Eye (tissue), 1 donor: ENCODE measurements around the gene SLC15A5.
A peak's percentile ranks its signal among the peaks of the same experiment; 100 is the strongest.

Source experiments
- DNase-seq: peaks from one replicate; pipeline ENCODE4 v3.0.0-alpha.2; 2015

SLC15A5 gene, protein sequence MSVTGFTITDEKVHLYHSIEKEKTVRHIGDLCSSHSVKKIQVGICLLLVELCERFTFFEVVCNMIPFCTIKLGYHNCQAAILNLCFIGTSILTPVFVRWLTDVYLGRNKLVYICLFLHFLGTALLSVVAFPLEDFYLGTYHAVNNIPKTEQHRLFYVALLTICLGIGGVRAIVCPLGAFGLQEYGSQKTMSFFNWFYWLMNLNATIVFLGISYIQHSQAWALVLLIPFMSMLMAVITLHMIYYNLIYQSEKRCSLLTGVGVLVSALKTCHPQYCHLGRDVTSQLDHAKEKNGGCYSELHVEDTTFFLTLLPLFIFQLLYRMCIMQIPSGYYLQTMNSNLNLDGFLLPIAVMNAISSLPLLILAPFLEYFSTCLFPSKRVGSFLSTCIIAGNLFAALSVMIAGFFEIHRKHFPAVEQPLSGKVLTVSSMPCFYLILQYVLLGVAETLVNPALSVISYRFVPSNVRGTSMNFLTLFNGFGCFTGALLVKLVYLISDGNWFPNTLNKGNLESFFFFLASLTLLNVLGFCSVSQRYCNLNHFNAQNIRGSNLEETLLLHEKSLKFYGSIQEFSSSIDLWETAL

DNA sequence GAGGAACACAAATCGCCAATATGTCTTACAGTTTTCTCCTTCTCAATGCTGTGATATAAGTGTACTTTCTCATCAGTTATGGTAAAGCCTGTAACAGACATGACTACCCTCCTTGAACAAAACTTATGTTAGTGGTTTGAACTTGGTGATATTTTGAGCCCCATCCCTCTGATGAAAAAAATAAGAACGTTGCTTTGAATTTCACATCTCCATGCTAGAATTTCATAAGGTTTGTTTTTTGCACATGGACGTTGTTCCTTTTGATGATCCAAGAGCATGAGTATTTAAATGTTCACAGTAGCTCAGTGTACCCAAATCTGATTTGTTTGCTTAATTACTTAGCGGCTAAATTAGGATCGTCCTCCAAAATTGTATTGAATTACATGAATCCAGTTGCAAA lies at the start of gene SLC15A5:
SLC15A5 (minus strand) TSS at position 101 of the 400 bp plus-strand sequence; CDS start at position 101, 0 bp downstream.
- DNase-seq: no peak

DNA sequence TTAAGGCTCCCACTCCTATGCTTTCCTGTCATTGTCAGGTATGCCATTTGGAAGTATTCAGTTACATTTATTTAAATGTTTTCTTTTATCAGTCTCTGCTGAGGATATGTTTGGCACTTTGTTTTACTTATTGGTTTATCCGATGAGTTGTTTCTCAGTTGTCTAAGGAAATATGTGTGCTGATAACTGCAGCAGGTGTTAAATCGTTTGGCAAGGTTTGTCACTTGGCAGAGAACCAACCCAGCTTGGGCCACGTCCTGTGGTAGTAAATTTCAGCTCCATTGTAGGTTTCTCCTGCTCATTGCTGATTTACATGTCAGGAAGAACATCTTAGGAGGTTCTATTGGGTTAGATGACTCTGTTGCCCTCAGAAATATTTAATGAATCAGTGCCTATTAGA lies 47.9 kb upstream of the SLC15A5 start:
- DNase-seq: no peak

DNA sequence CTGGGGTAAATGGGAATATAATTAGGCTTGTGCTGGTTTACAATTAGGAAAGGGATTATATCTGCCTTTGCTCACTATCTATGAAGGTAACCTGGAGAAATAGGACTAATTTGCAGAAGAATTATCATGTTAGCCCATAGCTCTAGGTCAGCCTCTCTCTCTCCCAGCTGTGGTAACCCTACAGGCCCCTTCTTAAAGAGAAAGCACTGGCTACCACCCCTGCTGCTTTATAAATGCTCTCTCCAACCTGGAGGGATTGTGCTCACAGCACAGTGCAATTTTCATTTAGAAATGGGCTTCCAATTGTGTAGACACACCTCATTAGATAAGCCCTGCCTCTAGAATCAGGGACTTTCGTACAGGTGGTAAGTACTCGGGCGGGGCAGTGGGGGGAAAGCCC lies 47.3 kb upstream of the SLC15A5 start:
- no peak for DNase-seq

DNA sequence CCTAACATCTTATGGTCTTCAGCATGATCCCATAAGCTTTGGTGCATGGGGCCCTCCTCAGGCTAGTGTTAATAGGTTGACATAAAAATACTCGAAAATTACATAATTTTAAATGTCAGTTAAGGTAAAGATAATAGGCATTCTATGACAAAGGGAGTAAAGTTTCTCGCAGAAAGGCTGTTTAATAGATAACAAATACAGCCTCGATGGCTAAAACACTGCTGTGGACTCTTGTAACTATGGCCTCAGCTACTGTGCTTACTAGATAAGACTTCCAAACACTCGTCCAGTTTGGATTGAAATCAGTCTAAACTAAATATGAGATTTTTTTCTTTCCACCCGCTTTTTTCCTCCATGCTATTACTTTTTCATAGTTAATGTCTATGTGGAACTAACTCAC lies 46.8 kb upstream of the SLC15A5 start:
- DNase-seq: no peak

DNA sequence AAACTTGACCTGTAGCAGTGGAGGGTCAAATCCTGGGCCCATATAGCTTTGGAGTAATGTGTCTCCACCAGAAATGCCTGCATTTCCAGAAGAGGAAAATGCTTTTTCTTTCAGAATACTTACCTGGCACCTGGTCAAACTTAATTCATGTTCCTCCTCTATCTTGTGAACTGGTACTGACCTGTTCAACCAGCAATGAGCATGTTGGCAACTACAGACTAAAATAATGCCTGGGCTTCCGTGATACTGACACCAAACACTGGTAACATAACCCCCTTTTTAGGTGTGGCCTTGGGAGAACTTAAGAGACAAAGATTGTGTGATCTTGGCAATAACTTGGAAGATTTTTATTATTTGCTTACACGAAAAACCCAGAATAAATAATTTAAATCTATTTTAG lies 46.2 kb upstream of the SLC15A5 start:
- no peak for DNase-seq

DNA sequence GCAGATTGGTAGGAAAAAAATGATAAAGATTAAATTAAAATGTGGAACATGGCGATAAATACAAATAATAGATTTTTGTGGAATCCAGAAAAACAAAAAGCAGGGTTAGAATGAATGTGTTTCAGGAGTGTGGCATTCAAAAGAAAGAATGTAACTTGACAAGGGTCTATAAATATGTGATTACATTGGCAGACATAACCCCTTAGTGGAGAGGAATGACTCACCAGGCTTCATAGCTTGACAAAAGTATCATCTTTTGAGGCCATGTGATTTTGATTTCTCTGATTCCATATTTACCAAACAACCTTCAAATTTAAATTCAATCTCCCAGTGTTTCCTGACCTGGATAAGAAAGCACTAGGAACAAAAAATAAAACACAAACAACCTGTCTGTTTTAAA lies 45.5 kb upstream of the SLC15A5 start:
- DNase-seq: no peak

DNA sequence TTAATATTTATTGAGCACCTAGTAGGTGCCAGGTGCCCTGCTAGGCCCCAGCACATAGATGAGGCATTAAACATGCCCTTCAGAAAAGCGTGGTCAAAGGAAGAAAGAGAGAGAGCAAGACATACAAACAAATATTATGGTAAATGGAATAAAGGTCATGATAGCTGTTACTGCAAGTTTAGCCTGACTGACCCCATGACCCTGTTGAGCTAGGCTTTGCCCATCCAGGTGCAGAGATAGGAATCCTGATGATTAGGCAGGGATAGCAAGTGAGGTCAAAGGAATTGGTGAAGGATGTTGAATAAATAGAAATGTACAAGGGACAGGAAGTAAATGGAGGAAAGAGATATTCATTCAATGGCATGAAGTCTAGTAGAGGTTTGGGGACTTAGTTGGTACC lies 33.4 kb upstream of the SLC15A5 start:
- DNase-seq: no peak

DNA sequence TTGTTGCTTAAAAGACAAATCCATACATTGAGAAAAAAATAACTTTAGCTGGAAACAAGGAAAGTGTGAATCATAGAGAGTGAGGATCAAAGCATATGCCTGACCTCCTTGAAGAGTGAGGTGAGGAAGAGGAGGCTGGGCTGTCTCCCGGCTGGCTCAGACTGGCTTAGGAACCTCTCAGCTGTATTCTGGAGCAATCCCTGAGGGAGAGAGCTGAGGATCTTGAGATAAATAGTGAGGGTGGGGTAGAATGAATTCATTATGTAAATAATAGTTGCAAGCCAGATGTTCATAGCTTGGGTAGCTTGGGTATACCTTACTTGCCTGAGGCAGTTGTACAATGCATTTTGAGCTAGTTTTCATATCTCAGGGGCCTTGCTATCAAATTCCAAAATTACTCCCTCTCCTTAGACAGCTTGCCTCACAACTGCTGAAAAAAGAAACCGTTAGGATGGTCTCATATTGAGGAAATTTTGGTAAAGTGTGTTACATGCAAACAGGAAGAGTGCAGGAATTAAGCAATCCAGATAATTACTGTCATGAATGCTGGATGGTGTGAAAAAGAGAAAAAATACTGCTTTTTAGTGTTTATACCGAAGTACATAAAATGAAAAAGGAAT lies 30.5 kb upstream of the SLC15A5 start:
- no peak for DNase-seq

DNA sequence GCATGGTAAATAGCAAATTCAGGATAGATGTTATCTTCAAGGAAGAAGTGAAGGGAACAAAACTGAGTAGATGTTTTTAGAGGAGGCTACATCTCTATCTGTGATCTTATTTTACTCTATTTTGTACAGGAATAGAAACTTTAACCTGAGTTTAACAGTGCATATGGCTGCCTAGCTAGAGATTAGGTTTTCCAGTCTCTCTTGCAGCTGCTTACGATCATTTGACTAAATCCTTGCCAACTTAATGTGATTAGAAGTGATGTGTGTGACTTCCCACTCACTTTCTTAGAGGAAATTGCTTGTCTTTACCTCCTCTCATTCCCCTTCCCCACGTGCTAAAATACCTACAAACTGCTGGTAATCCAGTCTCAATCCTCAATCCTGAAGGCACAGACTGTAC lies 26.5 kb upstream of the SLC15A5 start:
- no peak for DNase-seq

DNA sequence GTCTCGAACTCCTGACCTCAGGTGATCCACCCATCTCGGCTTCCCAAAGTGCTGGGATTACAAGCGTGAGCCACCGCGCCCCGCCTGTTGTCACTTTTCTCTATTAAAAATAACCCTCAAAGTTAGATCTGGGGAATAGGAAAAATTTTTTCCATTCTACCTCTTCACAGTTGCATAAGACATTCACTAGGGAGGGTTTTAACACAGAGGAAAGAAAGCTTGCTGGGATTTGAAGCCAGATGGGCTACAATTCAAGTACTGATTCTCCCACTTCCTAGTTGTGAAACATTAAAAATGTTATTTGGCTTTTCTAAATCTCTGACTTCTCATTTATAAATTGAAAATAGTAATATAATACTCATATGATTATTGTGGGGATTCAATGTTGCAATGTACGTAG lies 23.3 kb upstream of the SLC15A5 start:
- no peak for DNase-seq

DNA sequence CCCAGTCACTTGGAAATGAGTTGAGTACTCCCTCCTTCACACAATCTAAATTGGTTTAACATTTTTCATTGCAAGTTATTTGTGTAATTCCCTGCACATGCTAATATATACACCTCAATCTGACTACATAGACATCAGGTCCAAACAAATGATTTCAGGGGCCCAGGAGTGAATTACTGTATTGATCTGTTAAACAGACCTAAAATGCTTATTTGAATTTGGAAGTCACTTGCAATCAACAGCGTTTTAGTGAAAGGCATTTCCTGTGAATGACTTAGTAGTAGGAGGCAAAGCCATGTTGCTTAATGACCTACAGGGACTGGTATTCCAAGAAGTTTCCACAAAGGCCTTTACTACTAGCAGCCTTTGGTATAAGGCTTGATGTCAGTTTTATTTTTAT lies 22.6 kb upstream of the SLC15A5 start:
- peak; percentile 3 for DNase-seq

DNA sequence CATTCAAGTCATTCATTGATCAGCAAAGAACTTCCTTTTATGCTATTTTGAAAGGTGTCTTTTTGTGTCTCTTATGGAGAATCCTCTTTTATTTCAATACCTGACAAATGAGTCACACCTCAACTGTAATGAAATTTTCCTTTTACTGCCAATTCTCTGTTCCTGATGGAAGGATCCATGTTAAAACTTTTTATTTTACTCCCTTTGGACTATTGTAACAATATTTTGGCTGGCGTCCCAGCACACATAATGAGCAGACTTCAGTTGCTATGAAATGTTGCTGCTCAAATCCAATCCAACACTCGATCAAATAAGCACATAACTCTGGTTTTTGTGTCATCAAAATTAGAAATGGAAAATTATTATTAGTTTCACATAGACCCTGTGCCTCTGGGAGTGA lies 21.9 kb upstream of the SLC15A5 start:
- DNase-seq: peak; percentile 33

DNA sequence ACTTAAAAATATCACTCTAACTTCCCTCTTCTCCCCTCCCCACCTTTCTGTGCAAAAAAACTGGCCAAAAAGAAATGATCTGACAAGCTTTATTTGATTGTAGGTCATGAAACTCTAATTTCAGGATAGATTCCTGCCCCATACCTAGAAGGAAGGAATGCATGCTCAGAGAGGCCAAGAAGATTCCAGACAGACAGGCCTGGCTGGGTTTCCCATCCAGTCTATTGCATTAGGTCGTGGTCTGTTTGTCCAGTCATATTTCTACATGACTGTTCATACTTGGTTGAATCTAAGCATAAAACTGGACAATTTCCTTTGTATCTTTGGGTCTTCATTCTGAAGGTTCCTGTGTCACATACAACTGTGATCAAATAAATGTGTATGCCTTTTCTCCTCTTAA lies 20.0 kb upstream of the SLC15A5 start:
- DNase-seq: no peak

DNA sequence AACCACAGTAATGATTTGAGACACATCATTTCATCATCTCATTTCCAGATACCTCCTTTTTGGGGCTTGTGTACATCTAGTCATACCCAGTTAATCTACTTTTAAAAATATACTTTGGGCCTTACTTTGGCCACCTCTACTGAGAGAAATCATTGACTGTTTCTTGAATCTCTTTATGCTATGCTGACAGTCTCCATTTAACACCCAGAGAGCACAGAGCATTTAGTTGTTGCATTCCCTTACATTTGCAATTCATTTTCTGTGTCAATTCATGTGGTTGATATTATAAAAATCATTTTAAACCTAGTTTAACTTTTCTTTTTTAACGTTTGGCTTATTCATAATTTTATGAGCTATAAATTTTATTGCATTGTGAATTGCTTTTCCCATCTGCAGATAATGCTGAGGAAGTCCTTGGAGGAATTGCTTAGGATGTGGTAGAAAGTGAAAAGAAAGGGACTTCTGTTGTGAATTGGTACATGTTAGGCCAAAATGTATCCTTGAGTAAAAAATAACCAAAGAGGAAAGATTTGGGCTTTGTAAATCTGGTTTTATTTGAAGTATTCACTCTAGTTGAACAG lies 17.0 kb upstream of the SLC15A5 start:
- DNase-seq: no peak

DNA sequence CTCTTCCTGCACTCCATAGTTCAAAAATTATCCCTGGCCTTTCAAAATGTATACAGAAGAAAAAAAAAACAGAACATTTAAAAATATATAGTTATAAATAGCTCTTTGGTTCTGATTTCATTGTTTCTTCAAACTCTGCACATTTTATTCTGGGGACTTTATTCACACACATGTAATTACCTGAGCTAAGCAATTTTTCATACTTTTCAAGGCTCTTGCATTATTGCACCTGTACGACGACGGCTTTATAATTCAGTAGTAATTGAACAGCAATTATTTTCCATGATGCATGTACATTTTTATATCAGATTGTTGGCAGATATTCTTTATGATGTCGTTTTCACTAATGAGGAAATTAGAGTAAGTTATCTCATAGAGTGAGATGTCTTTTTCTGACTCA lies 13.5 kb upstream of the SLC15A5 start:
- DNase-seq: no peak

DNA sequence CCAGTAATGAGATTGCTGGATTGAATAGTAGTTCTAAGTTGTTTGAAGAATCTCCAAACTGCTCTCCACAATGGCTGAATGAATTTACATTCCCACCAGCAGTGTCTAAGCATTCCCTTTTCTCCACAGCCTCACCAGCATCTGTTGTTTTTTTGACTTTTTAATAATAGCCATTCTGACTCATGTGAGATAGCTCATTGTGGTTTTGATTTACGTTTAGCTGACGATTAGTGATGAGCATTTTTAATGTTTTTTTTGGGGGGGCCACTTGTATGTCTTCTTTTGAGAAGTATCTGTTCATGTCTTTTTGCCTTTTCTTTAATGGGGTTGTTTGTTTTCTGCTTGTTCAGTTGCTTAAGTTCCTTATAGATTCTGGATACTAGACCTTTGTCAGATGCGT lies 8.1 kb upstream of the SLC15A5 start:
- no peak for DNase-seq

DNA sequence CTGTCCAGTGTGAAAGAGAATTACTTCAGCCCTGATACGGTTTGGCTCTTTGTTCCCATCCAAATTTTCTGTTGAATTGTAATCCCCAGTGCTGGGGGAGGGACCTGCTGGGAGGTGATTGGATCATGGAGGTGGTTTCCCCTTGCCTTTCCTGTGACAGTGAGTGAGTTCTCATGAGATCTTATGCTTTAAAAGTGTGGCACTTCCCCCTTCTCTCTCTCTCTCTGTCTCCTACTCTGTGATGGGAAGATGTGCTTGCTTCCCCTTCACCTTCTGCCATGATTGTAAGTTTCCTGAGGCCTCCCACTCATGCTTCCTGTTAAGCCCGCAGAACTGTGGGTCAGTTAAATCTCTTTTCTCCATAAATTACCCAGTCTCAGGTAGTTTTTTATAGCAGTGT lies 5.5 kb upstream of the SLC15A5 start:
- no peak for DNase-seq

DNA sequence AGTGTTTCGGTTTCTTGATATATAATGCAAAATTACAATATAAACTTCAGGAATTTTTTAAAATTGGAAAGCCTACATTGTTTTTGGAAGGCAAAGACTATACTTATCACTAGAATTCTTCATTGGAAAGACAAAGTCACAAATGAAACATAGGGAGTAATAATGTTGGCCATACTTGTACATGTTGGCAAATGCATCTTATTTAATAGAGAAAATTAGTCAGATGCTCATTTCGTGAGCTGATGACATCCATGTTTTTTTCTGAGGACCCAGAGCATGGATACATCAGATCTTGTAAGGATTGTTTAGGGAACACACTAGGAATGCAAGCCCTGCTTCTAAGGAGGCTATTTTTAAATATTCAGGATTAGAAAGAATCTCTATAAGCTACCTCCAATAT lies 4.6 kb upstream of the SLC15A5 start:
- DNase-seq: no peak

DNA sequence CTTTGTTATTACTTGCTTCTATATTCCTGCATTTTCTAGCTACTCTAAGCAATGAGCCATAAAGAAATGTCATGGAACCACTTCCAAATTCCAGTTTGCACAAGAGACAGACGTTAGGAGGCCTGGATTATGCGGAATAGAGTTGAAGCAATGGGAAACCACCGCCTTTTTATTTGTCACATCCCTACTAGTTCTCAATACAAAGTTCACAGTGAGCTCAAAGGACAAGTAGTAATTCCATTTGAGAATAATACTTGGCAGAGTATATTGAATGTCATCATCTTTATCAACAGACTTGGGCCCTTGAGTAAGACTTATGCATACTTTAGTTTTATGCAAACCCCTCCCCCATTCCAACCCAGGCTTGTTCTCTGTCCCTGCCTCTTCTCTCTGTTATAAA lies 3.7 kb upstream of the SLC15A5 start:
- DNase-seq: no peak

DNA sequence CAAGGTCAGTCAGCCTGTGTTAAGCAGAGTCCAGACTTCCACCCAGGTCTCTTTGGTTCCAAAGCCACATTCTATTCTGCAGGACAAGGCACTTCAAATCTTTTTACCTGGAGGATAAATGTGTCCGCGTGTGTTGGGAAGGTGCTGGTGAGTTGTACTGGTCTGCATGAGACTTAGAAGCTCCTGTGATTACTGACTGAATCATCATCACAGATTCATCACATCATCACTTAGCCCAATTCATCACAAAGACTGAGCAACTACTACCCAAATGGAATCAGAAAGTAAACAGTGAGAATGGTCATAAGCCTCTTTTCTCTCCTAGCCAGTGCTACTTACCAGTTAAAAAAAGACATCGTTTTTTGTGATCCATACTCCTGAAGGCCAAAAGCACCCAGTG lies 5.3 kb downstream of the SLC15A5 start:
- no peak for DNase-seq

DNA sequence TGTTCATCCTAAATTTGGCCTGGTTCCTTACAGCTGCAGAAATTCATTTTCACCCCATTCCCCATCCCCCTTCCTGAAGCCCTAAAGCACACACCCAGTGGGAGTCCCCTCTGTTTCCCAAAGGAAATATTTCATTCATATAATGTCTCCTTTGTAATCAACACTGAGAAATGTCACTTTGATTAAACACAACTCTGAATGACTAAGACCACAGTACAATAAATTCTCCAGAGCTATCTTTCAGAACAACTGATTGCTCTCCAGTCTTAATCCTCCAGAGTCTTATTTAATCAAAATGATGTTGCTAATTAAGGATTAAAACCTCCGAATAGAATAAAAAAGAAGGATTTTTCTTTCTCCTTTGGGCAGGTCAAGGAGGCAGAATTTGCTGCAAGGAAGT lies 6.4 kb downstream of the SLC15A5 start:
- peak; percentile 75 for DNase-seq

DNA sequence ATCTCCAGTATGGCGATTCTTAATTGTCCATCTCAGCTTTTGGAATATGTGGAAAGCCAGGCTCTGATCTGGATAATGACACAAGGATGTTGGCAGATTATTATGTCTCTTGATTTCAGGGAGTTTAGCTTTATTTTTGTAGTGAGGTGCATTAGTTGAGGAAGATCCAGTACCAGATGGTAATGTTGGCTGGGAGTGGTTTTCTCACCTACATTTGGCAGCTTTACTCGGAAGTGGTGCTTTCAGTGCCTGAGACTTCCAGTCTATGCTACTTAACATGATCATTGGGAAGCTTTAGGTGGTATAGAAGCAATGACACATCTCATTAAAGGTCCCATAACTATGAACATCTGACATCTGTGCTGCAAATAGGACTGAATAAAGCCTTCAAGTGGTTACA lies 7.5 kb downstream of the SLC15A5 start:
- DNase-seq: no peak

DNA sequence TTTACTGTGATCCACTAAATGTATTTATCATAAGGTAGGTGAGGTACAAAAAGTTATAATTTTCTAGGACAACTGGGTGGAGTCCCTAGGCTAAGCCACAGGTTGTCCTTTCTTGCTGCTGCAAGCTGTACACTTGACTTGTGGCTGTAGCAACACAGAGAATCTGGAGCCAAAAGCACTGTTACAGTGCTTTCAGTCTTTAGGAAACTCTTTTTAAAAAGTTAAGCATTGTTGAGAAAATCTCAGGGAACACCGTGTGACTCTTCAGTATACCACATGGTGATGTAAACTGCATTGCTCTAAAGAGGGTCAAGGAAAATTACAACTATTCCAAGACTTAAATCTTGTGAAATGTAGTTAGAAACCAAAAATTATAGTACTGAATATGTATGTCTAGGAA lies 11.4 kb downstream of the SLC15A5 start:
- DNase-seq: no peak

DNA sequence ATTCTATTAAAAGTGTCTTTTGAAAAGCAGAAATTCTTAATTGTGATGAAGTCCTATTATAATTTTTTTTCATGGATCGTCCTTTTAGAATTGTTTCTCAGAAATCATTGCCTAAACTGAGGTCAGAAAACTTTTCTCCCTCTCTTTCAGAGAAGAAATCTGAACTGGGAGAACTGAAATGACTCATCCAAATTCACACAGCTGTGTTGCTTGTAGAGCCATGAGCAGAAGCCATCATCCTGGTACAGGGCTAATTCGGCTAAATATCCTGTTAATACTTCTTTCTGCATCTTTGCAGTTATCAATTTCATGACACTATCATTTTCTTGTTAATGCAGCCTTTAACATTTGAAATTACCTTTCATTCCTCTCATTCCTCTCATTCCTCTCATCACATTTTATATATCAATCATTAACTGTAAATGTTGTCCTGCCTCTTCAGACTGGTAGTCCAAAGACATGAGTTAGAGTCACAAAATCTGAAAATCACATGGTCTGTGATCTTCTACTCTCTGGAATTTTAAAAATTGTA lies 15.5 kb downstream of the SLC15A5 start:
- DNase-seq: no peak
